ENCODE data around the gene RCBTB2.
"Not testable (repeated sequence)": the region's sequence is repeated elsewhere in the genome, so short reads cannot be mapped to it uniquely, and the experiment has no call there.

Gene RCBTB2

GRCh38 chr13:48492470-48493065 lies 40.3 kb downstream of the RCBTB2 start:
- DNase-seq = peak; percentile 88

GRCh38 chr13:48492096-48492440 lies 40.8 kb downstream of the RCBTB2 start:
- DNase-seq = no peak

- DNase-seq = no peak
Observed at GRCh38 chr13:48491423-48492095, 41.3 kb downstream of the RCBTB2 start.

GRCh38 chr13:48490241-48490640 lies 42.6 kb downstream of the RCBTB2 start:
- DNase-seq = no peak

GRCh38 chr13:48489666-48490065 lies 43.2 kb downstream of the RCBTB2 start:
- DNase-seq = no peak

GRCh38 chr13:48488995-48489394 lies 43.9 kb downstream of the RCBTB2 start:
- no peak for DNase-seq

GRCh38 chr13:48487968-48488367 lies 44.9 kb downstream of the RCBTB2 start:
- no peak for DNase-seq

GRCh38 chr13:48486836-48487235 lies 46.0 kb downstream of the RCBTB2 start:
- DNase-seq = no peak

- DNase-seq = no peak
Observed at GRCh38 chr13:48486362-48486761, 46.5 kb downstream of the RCBTB2 start.

GRCh38 chr13:48485432-48485831 lies 47.4 kb downstream of the RCBTB2 start:
- DNase-seq = no peak

- DNase-seq = no peak
Observed at GRCh38 chr13:48483575-48483974, 49.3 kb downstream of the RCBTB2 start.

- no peak for DNase-seq
Observed at GRCh38 chr13:48478391-48478790, 54.5 kb downstream of the RCBTB2 start.

- no peak for DNase-seq
Observed at GRCh38 chr13:48477191-48477855, 55.6 kb downstream of the RCBTB2 start.

- DNase-seq = no peak
Observed at GRCh38 chr13:48476686-48477085, 56.2 kb downstream of the RCBTB2 start.

- no peak for DNase-seq
Observed at GRCh38 chr13:48476215-48476614, 56.7 kb downstream of the RCBTB2 start.

GRCh38 chr13:48475230-48475629 lies 57.6 kb downstream of the RCBTB2 start:
- no peak for DNase-seq

- no peak for DNase-seq
Observed at GRCh38 chr13:48457578-48458242, 75.2 kb downstream of the RCBTB2 start.

- DNase-seq = no peak
Observed at GRCh38 chr13:48456546-48456945, 76.3 kb downstream of the RCBTB2 start.

GRCh38 chr13:48451196-48451595 lies 81.7 kb downstream of the RCBTB2 start:
- not testable (repeated sequence) for DNase-seq

- no peak for DNase-seq
Observed at GRCh38 chr13:48449656-48450055, 83.2 kb downstream of the RCBTB2 start.

GRCh38 chr13:48448959-48449614 lies 83.8 kb downstream of the RCBTB2 start:
- no peak for DNase-seq

GRCh38 chr13:48448285-48448958 lies 84.5 kb downstream of the RCBTB2 start:
- DNase-seq = no peak

- DNase-seq = no peak
Observed at GRCh38 chr13:48446464-48446863, 86.4 kb downstream of the RCBTB2 start.

Data from activated effector memory CD4-positive, alpha-beta T cell treated with anti-CD3 and anti-CD28 coated beads, Interleukin-2, amount 50 U/mL, for 16 hours (primary cell).